ENCODE results near the gene TPR.

TPR gene

GRCh38 chr1:186330758-186331157 is 44.3 kb downstream of the TPR start:
- Histone ChIP-seq H3K9me3 (ENCODE audit: control extremely low read depth in 1 of 5, control insufficient read depth in 4 of 5, insufficient read depth in 2 of 5, low read depth in 1 of 5, low read length in 4 of 5) (no peaks in the 10 kb centered on the region), H3K27ac (ENCODE audit: insufficient read depth in 1 of 2, low read depth in 1 of 2, low read length in 2 of 2, poor library complexity in 1 of 2, severe bottlenecking in 2 of 2) (no peak overlapping the region), H3K4me3 (ENCODE audit: control insufficient read depth in 1 of 7, extremely low read depth in 1 of 7, insufficient read depth in 4 of 7, low read depth in 2 of 7, low read length in 6 of 7) (no peak overlapping the region), H3K36me3 (ENCODE audit: control insufficient read depth in 4 of 4, insufficient read depth in 4 of 4, low read length in 3 of 4) (peaks cover 40 to 75% (median 58%) of the 10 kb centered on the region in 4 experiments), H3K4me1 (ENCODE audit: control extremely low read depth in 1 of 4, control insufficient read depth in 4 of 4, insufficient read depth in 4 of 4, low read length in 3 of 4) (no peaks in the 10 kb centered on the region), H3K27me3 (replicated peaks in 2 of 5; ENCODE audit: control insufficient read depth in 4 of 5, insufficient read depth in 5 of 5, low read length in 4 of 5) (no peaks in the 10 kb centered on the region)
- CTCF ChIA-PET, result interaction anchor here (0.6 to 3.6 kb wide), 6 partner anchors 9 to 37 kb away, joined by 3 to 21 read pairs (median 3); no protein-coding TSS in a partner anchor
- no CpG with 5 or more reads among the region's 1 CpG for WGBS (ENCODE audit: insufficient coverage)
- POLR2A ChIA-PET, result no interaction called here
- peak; percentile 4 to 26 (median 24) for DNase-seq

GRCh38 chr1:186327331-186327730 is 47.7 kb downstream of the TPR start:
- no peaks in the 10 kb centered on the region for H3K27me3 ChIP-seq (replicated peaks in 2 of 5; ENCODE audit: control insufficient read depth in 4 of 5, insufficient read depth in 5 of 5, low read length in 4 of 5)
- WGBS (ENCODE audit: insufficient coverage), result no CpG with 5 or more reads among the region's 1 CpG
- H3K4me1 ChIP-seq (ENCODE audit: control extremely low read depth in 1 of 4, control insufficient read depth in 4 of 4, insufficient read depth in 4 of 4, low read length in 3 of 4), result no peaks in the 10 kb centered on the region
- H3K9me3 ChIP-seq (ENCODE audit: control extremely low read depth in 1 of 5, control insufficient read depth in 4 of 5, insufficient read depth in 2 of 5, low read depth in 1 of 5, low read length in 4 of 5), result no peaks in the 10 kb centered on the region
- POLR2A ChIA-PET, result no interaction called here
- H3K4me3 ChIP-seq (ENCODE audit: control insufficient read depth in 1 of 7, extremely low read depth in 1 of 7, insufficient read depth in 4 of 7, low read depth in 2 of 7, low read length in 6 of 7), result no peak overlapping the region
- H3K27ac ChIP-seq (ENCODE audit: insufficient read depth in 1 of 2, low read depth in 1 of 2, low read length in 2 of 2, poor library complexity in 1 of 2, severe bottlenecking in 2 of 2), result no peak overlapping the region
- CTCF ChIA-PET, result interaction anchor here (1.0 to 1.6 kb wide), 2 partner anchors 10 to 35 kb away, joined by 3 to 4 read pairs; no protein-coding TSS in a partner anchor
- no peak for DNase-seq
- H3K36me3 ChIP-seq (ENCODE audit: control insufficient read depth in 4 of 4, insufficient read depth in 4 of 4, low read length in 3 of 4), result peaks cover 34 to 73% (median 46%) of the 10 kb centered on the region in 4 experiments

GRCh38 chr1:186326009-186326408 is 49.0 kb downstream of the TPR start:
- H3K27me3 ChIP-seq (replicated peaks in 2 of 5; ENCODE audit: control insufficient read depth in 4 of 5, insufficient read depth in 5 of 5, low read length in 4 of 5), result no peaks in the 10 kb centered on the region
- H3K4me3 ChIP-seq (ENCODE audit: control insufficient read depth in 1 of 7, extremely low read depth in 1 of 7, insufficient read depth in 4 of 7, low read depth in 2 of 7, low read length in 6 of 7), result no peak overlapping the region
- H3K27ac ChIP-seq (ENCODE audit: insufficient read depth in 1 of 2, low read depth in 1 of 2, low read length in 2 of 2, poor library complexity in 1 of 2, severe bottlenecking in 2 of 2), result no peak overlapping the region
- WGBS (ENCODE audit: insufficient coverage), result 100% methylated on average over 1 of the region's 1 CpG
- POLR2A ChIA-PET, result no interaction called here
- CTCF ChIA-PET, result interaction anchor here (1.0 to 1.3 kb wide), 3 partner anchors 11 to 30 kb away, joined by 3 read pairs; no protein-coding TSS in a partner anchor
- no peaks in the 10 kb centered on the region for H3K4me1 ChIP-seq (ENCODE audit: control extremely low read depth in 1 of 4, control insufficient read depth in 4 of 4, insufficient read depth in 4 of 4, low read length in 3 of 4)
- peaks cover 24 to 73% (median 50%) of the 10 kb centered on the region in 4 experiments for H3K36me3 ChIP-seq (ENCODE audit: control insufficient read depth in 4 of 4, insufficient read depth in 4 of 4, low read length in 3 of 4)
- no peak for DNase-seq
- no peaks in the 10 kb centered on the region for H3K9me3 ChIP-seq (ENCODE audit: control extremely low read depth in 1 of 5, control insufficient read depth in 4 of 5, insufficient read depth in 2 of 5, low read depth in 1 of 5, low read length in 4 of 5)

- WGBS (ENCODE audit: insufficient coverage), result no CpG with 5 or more reads among the region's 2 CpGs
- no peak overlapping the region for H3K4me3 ChIP-seq (ENCODE audit: control insufficient read depth in 1 of 7, extremely low read depth in 1 of 7, insufficient read depth in 4 of 7, low read depth in 2 of 7, low read length in 6 of 7)
- DNase-seq, result peak; percentile 2 to 24 (median 24)
- H3K36me3 ChIP-seq (ENCODE audit: control insufficient read depth in 4 of 4, insufficient read depth in 4 of 4, low read length in 3 of 4), result peaks cover 22 to 71% (median 52%) of the 10 kb centered on the region in 4 experiments
- H3K4me1 ChIP-seq (ENCODE audit: control extremely low read depth in 1 of 4, control insufficient read depth in 4 of 4, insufficient read depth in 4 of 4, low read length in 3 of 4), result no peaks in the 10 kb centered on the region
- H3K27me3 ChIP-seq (replicated peaks in 2 of 5; ENCODE audit: control insufficient read depth in 4 of 5, insufficient read depth in 5 of 5, low read length in 4 of 5), result no peaks in the 10 kb centered on the region
- no peak overlapping the region for H3K27ac ChIP-seq (ENCODE audit: insufficient read depth in 1 of 2, low read depth in 1 of 2, low read length in 2 of 2, poor library complexity in 1 of 2, severe bottlenecking in 2 of 2)
- POLR2A ChIA-PET, result no interaction called here
- CTCF ChIA-PET, result interaction anchor here (1.0 to 1.3 kb wide), 3 partner anchors 9 to 31 kb away, joined by 3 read pairs; no protein-coding TSS in a partner anchor
- no peaks in the 10 kb centered on the region for H3K9me3 ChIP-seq (ENCODE audit: control extremely low read depth in 1 of 5, control insufficient read depth in 4 of 5, insufficient read depth in 2 of 5, low read depth in 1 of 5, low read length in 4 of 5)
Observed at GRCh38 chr1:186325239-186325638, 49.8 kb downstream of the TPR start.

DNA sequence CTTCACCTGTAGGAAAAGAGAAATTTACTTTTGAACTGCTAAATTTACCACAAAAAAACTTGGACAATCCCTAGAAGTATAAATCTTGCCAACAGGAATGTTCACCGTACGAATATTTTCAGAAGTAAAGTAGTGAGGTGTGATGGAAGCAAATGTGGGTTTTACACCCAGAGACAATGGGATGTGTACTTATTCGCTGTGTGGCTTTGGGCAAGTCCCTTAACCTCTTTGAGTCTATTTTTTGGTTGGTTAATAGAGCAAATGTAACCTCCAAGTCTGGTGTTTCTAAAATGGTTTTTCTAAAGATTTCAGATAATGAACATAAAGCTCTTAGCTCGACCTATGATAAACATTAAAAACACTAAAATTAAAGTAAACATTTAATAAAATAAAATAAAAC is 51.2 kb downstream of the TPR start:
- H3K36me3 ChIP-seq (ENCODE audit: control insufficient read depth in 4 of 4, insufficient read depth in 4 of 4, low read length in 3 of 4), result peaks cover 26 to 77% (median 53%) of the 10 kb centered on the region in 4 experiments
- no peaks in the 10 kb centered on the region for H3K4me1 ChIP-seq (ENCODE audit: control extremely low read depth in 1 of 4, control insufficient read depth in 4 of 4, insufficient read depth in 4 of 4, low read length in 3 of 4)
- H3K9me3 ChIP-seq (ENCODE audit: control extremely low read depth in 1 of 5, control insufficient read depth in 4 of 5, insufficient read depth in 2 of 5, low read depth in 1 of 5, low read length in 4 of 5), result no peaks in the 10 kb centered on the region
- no peaks in the 10 kb centered on the region for H3K27me3 ChIP-seq (replicated peaks in 2 of 5; ENCODE audit: control insufficient read depth in 4 of 5, insufficient read depth in 5 of 5, low read length in 4 of 5)
- ChIA-PET POLR2A (no interaction called here), CTCF (interaction anchor here (1.1 kb wide), 1 partner anchor 19 kb away, joined by 3 read pairs; no protein-coding TSS in a partner anchor)
- H3K27ac ChIP-seq (ENCODE audit: insufficient read depth in 1 of 2, low read depth in 1 of 2, low read length in 2 of 2, poor library complexity in 1 of 2, severe bottlenecking in 2 of 2), result no peak overlapping the region
- WGBS (ENCODE audit: insufficient coverage), result 90% methylated on average over 3 of the region's 4 CpGs
- no peak overlapping the region for H3K4me3 ChIP-seq (ENCODE audit: control insufficient read depth in 1 of 7, extremely low read depth in 1 of 7, insufficient read depth in 4 of 7, low read depth in 2 of 7, low read length in 6 of 7)
- no peak for DNase-seq

DNA sequence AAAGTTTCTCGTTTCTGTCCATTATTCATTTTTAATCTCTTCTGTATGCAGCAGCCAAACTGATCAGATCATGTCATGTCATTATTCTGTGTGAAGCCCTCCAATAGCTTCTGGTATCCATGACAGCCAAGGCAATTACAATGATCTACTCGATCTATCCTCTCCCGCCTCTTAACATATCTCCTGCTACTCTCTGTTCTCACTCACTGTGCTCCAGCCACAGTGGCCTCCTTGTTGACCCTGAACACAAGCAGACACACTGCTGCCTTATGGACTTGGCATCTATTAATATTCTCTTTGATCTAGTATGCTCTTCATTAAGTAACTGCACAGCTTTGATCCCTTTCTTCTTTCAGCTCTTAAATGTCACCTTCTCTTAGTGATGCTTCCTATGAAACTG is 59.5 kb downstream of the TPR start:
- 100% methylated on average over 3 of the region's 3 CpGs for WGBS (ENCODE audit: insufficient coverage)
- ChIA-PET CTCF (interaction anchor here (2.5 kb wide), 1 partner anchor 12 kb away, joined by 9 read pairs; no protein-coding TSS in a partner anchor), POLR2A (no interaction called here)
- no peaks in the 10 kb centered on the region for H3K4me1 ChIP-seq (ENCODE audit: control extremely low read depth in 1 of 4, control insufficient read depth in 4 of 4, insufficient read depth in 4 of 4, low read length in 3 of 4)
- H3K27ac ChIP-seq (ENCODE audit: insufficient read depth in 1 of 2, low read depth in 1 of 2, low read length in 2 of 2, poor library complexity in 1 of 2, severe bottlenecking in 2 of 2), result no peak overlapping the region
- H3K27me3 ChIP-seq (replicated peaks in 2 of 5; ENCODE audit: control insufficient read depth in 4 of 5, insufficient read depth in 5 of 5, low read length in 4 of 5), result no peaks in the 10 kb centered on the region
- no peak overlapping the region for H3K4me3 ChIP-seq (ENCODE audit: control insufficient read depth in 1 of 7, extremely low read depth in 1 of 7, insufficient read depth in 4 of 7, low read depth in 2 of 7, low read length in 6 of 7)
- DNase-seq, result no peak
- peaks cover 24 to 84% (median 50%) of the 10 kb centered on the region in 4 experiments for H3K36me3 ChIP-seq (ENCODE audit: control insufficient read depth in 4 of 4, insufficient read depth in 4 of 4, low read length in 3 of 4)
- H3K9me3 ChIP-seq (ENCODE audit: control extremely low read depth in 1 of 5, control insufficient read depth in 4 of 5, insufficient read depth in 2 of 5, low read depth in 1 of 5, low read length in 4 of 5), result no peaks in the 10 kb centered on the region

DNA sequence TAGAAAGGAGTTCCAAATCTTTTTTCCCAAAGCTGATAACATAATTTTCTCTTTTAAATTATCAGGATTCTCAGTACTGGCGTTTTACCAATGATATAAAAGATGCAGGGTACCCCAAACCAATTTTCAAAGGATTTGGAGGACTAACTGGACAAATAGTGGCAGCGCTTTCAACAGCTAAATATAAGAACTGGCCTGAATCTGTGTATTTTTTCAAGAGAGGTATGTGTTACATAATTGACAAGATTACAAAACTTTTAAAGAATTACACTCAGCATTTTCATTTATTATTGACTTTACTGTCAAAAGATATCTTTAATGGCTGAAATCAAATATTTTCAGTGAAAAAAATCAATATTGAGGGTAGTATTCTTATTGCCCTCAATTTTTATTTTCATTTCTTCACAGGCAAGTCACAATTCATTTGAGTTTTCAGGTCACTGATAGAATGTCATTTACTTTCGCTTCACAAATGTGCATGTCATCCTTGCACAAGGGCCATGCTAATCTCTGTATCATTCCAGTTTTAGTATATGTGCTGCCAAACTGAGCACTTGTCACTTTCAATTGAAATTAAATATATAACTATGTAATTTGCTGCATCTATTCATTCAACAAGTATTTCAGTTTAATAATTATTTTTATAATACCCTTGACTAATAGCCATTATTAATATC is 63.5 kb downstream of the TPR start:
- Histone ChIP-seq H3K4me1 (ENCODE audit: control extremely low read depth in 1 of 4, control insufficient read depth in 4 of 4, insufficient read depth in 4 of 4, low read length in 3 of 4) (no peaks in the 10 kb centered on the region), H3K27me3 (replicated peaks in 2 of 5; ENCODE audit: control insufficient read depth in 4 of 5, insufficient read depth in 5 of 5, low read length in 4 of 5) (no peaks in the 10 kb centered on the region), H3K36me3 (ENCODE audit: control insufficient read depth in 4 of 4, insufficient read depth in 4 of 4, low read length in 3 of 4) (peaks cover 8 to 48% (median 20%) of the 10 kb centered on the region in 4 experiments), H3K9me3 (ENCODE audit: control extremely low read depth in 1 of 5, control insufficient read depth in 4 of 5, insufficient read depth in 2 of 5, low read depth in 1 of 5, low read length in 4 of 5) (no peaks in the 10 kb centered on the region), H3K27ac (ENCODE audit: insufficient read depth in 1 of 2, low read depth in 1 of 2, low read length in 2 of 2, poor library complexity in 1 of 2, severe bottlenecking in 2 of 2) (no peak overlapping the region), H3K4me3 (ENCODE audit: control insufficient read depth in 1 of 7, extremely low read depth in 1 of 7, insufficient read depth in 4 of 7, low read depth in 2 of 7, low read length in 6 of 7) (no peak overlapping the region)
- ChIA-PET POLR2A (no interaction called here), CTCF (no interaction called here)
- peak in 1 of 3 donors; percentile 6 for DNase-seq
- 100% methylated on average over 1 of the region's 3 CpGs for WGBS (ENCODE audit: insufficient coverage)

Data from common myeloid progenitor, CD34-positive (primary cell).